Superior temporal gyrus (tissue), 1 donor: Measurements from ENCODE around the gene HIVEP2.

Experiments
- DNase-seq: peaks from one replicate; pipeline ENCODE4 v3.0.0-alpha.2; 2016; ENCODE audit errors: extremely low spot score

HIVEP2 gene

GRCh38 chr6:142786476-142786875 lies 158.5 kb downstream of the HIVEP2 start:
- DNase-seq: no peak

GRCh38 chr6:142784344-142784743 lies 160.6 kb downstream of the HIVEP2 start:
- peak; percentile 57 for DNase-seq

DNA sequence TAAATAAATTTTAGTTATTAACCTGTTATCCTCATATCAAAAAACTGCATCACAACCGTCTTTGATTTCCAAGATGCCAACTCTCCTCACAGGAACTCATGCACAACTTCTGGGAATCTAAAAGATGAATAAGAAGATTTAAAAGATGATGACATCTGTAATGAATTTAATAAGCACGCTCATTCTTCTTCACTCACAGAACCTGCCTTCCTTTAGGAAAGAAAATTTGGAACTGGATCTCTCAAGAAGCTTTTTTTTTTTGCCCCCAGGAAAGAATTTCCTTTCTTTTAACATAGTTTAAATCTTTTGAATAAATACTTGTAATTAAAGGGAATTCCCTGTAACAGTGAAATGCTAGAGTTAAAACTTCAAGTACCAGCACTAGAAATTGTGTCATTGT lies 161.5 kb downstream of the HIVEP2 start:
- no peak for DNase-seq

- no peak for DNase-seq
Observed at GRCh38 chr6:142781129-142781528, 163.8 kb downstream of the HIVEP2 start.

- no peak for DNase-seq
Observed at GRCh38 chr6:142773859-142774648, 170.9 kb downstream of the HIVEP2 start.

- no peak for DNase-seq
Observed at GRCh38 chr6:142773324-142773723, 171.7 kb downstream of the HIVEP2 start.

DNA sequence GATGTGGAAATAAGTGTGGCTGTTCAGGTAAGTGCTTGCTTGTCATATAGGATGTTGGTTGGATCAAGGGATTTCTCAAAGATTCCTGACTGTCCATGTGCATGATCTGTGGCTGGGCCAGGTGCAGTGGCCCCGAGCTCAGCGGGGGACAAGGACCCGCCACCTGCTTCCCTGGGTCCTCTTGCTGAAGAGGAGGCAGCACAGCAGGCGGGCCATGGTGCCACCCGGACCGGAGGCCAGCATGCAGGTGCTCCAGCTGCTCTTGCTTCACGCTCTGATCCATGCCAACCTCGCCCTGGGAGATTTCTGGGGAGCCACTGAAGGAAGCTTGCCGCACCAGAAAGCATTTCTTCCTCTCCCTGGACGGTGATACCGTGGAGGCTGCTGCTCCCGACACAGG lies 173.8 kb downstream of the HIVEP2 start:
- DNase-seq: no peak

- no peak for DNase-seq
Observed at GRCh38 chr6:142765306-142765705, 179.7 kb downstream of the HIVEP2 start.

GRCh38 chr6:142764311-142764710 lies 180.7 kb downstream of the HIVEP2 start:
- DNase-seq: no peak

- DNase-seq: no peak
Observed at GRCh38 chr6:142763205-142763604, 181.8 kb downstream of the HIVEP2 start.

- DNase-seq: no peak
Observed at GRCh38 chr6:142761756-142762155, 183.2 kb downstream of the HIVEP2 start.

- no peak for DNase-seq
Observed at GRCh38 chr6:142760152-142760551, 184.8 kb downstream of the HIVEP2 start.

- no peak for DNase-seq
Observed at GRCh38 chr6:142758629-142759025, 186.3 kb downstream of the HIVEP2 start.

GRCh38 chr6:142757852-142758628 lies 186.9 kb downstream of the HIVEP2 start:
- DNase-seq: peak; percentile 50

DNA sequence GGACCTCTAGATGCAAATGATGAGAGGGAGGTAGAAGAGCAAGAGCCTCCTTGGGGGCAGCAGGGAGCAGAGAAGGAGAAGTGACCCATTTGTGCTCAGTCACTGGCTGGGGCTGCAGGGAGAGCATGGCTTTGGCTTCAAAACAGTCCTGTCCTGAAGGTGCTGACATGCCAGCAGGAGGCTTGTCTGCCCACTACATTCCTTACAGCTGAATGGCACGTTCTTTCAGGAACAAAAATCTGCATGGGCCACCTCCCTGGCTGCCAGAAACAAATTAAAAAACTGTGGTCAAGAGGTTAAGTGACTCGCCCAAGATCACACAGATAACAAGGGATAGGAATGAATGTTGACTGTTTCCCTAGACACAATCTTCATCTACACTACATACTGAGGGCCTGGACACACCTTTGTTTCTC lies 188.8 kb downstream of the HIVEP2 start:
- no peak for DNase-seq

GRCh38 chr6:142753196-142753595 lies 191.8 kb downstream of the HIVEP2 start:
- no peak for DNase-seq

GRCh38 chr6:142752348-142752747 lies 192.6 kb downstream of the HIVEP2 start:
- DNase-seq: no peak

- DNase-seq: no peak
Observed at GRCh38 chr6:142751452-142751851, 193.5 kb downstream of the HIVEP2 start.

- no peak for DNase-seq
Observed at GRCh38 chr6:142750998-142751397, 194.0 kb downstream of the HIVEP2 start.

DNA sequence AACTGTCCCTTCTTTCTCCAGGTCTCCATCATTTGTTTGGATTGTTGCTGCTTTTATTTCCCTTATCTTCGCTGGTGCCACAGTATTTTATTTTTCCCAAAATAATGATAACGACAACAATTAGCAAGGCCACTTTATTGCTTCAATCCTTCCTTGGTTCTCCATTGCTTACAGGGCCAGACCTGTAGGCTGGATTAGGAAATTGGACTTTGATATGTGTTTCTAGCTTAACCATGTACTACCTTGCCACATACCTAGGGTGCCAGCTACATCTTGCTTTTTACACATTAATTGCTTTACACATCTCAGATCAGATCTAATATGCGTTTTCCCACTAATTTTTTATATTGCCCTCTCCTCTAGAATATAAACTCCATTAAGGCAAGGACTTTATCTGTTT lies 195.4 kb downstream of the HIVEP2 start:
- no peak for DNase-seq

GRCh38 chr6:142746524-142746923 lies 198.5 kb downstream of the HIVEP2 start:
- DNase-seq: peak; percentile 56

DNA sequence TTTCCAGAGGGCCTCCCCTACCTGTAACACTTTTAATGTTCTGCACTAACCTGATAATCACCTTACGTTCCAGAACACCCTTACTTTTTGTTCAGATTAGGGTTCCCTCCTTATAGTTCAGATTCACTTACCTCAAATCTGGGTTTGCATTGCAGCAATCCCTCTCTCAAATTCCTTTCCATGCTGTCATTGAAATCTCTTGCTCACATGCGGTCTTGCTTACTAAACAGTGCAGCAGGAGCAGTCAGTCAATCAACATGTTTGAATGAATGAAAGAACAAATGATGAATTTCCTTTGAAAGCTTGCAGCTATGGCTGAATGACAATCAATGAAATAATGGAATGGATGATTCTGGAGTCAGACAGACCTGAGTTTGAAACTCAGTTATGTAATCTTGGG lies 200.1 kb downstream of the HIVEP2 start:
- no peak for DNase-seq

GRCh38 chr6:142740449-142740848 lies 204.5 kb downstream of the HIVEP2 start:
- DNase-seq: no peak
